OCI-LY3 (cell line): ENCODE results near the gene MAP3K7.

Source experiments
- CTCF ChIP-seq: fragments of 200-600, 300-600 bp; sonication (generic); IDR thresholded peaks from 2 replicates; pipeline ENCODE4 v1.5.1; 2014; ENCODE audit warnings: antibody characterized with exemption, low read length, low read depth
- EZH2phosphoT487 ChIP-seq: fragments of 200-600 bp; shearing (Covaris generic); IDR thresholded peaks from 2 replicates; pipeline ENCODE4 v1.6.1; 2018; ENCODE audit warnings: antibody characterized with exemption, mixed run types, low read depth

DNA sequence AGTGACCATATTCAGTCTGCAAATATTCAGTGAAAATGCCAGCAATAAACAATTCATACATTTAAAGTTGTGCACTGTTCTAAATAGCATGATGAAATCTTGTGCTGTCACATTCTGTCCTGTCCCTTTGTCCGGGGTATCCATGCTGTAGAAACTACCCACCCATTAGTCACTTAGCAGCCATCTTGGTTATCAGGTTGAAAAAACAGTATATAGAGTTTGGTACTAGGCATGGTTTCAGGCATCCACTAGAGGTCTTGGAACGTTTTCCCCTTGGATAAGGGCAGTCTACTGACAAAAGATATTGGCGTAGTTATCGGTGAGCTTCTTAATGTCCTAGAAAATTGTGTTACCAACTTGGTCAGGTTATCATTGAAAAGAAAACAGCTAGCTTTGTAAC is 12.3 kb upstream of the MAP3K7 start:
- no peak for TF ChIP-seq CTCF
- TF ChIP-seq EZH2phosphoT487, result no peak
